Superior temporal gyrus (tissue), 1 donor: ENCODE measurements around the gene SMOC1.

Experiments used
- DNase-seq: peaks from one replicate; pipeline ENCODE4 v3.0.0-alpha.2; 2016; ENCODE audit errors: extremely low spot score

SMOC1 gene

DNA sequence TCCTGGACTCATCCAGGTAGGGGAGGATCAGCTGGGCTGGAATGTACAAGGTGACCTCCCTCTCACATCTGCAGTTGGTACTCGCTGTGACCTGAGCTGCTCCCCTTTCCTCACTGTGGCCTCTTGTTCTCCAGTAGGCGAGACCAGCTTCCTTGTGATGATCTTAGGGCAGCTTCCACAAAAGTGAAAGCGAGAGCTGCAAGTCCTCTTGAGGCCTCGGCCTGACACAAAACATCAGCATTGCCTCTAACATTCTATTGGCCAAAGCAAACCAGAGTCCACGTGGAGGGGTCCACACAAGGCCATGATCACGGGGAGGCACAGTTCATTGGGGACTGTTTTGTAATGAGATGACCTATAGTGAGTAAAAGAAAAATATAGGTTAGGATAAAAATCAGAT lies 127.5 kb downstream of the SMOC1 start:
- DNase-seq = no peak

DNA sequence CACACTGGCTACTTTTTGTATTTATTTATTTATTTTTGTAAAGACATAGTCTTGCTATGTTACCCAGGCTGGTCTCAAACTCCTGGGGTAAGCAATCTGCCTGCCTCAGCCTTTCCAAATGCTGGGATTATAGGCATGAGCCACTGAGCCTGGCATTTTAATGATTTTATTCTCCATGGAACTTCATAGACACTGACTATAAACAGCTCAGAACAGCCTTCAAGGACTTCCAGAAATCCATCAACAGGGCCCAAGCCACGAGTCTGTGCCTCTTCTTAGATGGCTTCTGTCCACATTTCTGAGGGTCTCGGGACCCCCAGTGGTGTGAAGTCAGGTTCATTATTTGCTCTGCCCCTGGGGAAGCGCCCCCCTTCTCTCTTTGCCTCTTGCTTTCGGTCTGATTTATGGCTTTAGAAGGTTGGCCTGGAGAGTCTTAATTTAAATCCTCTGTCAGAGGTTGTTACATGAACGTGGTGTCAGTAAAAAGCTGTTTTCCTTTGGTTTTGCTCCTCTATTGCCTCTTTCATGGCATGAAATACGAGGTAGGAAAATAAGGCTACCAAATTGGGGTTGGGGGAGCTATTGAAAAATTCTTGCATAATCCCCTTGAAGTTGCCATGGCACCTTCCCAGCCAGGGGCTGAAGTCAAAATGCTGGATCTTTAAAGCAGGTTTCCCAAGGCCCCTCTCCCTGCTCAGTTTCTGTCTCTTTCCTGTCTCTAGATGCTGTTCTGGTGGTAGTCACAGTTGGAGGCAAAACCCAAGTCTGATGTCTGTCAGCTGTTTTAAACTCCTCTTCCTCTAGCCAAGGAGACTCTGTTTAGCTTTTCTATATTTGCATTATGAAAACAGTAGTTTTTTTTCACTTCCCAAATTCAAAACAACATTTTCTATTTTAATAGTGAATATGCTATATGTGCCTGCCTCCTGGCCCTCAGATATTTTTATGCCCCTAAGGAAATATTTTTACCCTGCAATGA lies 129.4 kb downstream of the SMOC1 start:
- no peak for DNase-seq

DNA sequence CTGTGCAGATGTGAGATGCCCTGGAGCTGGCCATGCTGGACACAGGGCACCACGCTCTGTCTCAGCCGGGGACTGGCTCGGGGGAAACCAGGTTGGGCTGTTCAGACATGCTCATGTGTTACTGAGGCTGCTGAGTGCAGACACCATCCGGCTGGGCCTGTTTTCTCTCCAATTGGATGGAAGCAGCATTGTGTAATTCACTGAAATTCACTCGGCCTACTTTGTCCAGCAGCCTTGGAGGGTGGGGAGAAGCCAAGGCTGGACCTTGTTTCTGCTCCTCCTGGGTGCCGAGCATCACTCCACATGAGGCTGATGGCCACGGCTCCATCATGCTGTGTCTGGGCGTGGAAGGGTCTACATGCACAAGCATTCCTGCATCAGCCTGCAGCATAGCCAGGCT lies 130.7 kb downstream of the SMOC1 start:
- DNase-seq = no peak

DNA sequence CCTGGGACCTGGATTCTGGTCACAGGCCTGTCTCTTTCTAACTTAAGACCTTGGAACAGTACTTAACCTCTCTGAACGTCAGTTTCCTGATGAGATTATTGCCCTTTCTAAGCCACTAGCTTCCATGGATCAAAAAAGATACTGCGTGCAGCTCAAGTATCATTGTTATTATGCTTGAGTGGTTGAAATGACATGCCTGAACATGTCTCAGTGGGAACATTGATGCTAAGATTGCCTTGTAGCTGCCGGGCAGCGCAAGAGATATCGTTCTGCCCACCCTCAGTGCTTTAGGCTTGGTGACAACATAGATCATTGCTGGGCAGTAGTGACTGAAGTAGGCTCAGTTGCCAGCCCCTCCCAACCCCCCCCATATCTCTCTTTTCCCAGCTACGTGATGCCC lies 131.9 kb downstream of the SMOC1 start:
- no peak for DNase-seq

DNA sequence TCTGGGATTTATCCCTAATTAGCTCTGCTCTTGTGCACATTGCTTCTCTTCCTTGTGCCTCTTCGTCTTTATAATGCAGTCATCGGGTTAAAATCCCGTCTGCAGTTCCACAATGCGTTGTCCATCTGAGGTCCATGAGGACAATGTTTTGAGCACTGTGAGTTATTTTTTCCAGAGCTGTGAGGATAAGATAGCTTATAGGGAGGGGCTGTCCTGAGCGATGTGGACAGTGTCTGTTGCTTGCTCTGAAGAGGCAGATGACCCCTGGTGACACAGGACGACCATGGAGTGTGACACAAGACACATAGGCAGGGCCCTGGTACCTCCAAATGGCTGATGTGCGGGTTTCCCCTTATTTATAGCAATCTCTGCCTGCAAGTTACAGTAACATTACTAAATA lies 132.5 kb downstream of the SMOC1 start:
- DNase-seq = no peak

DNA sequence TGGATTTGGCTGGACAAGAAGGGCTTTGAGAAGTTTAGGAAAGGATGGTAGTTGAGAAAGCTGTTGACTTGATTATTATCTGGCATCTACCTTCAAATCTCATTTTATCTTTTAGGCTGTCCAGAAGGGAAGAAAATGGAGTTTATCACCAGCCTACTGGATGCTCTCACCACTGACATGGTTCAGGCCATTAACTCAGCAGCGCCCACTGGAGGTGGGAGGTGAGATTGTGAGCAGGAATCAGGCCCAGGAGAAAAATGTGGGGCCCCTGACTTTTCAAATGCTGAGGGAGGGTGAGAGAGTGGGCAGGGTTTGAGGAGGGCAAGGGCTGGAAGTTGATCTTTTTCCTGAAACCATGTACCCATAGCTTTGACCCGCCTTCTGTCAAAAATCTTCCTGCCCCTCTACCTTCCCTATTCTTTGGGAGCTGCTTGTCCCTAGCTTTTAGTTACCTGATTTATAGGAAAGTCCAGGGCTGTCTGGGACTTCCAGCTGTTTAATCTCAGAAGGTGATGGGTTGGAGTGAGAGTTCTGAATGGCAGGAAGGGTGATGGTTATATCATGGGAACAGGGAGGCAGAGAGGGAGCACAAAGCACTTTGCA lies 134.2 kb downstream of the SMOC1 start:
- peak; percentile 60 for DNase-seq

DNA sequence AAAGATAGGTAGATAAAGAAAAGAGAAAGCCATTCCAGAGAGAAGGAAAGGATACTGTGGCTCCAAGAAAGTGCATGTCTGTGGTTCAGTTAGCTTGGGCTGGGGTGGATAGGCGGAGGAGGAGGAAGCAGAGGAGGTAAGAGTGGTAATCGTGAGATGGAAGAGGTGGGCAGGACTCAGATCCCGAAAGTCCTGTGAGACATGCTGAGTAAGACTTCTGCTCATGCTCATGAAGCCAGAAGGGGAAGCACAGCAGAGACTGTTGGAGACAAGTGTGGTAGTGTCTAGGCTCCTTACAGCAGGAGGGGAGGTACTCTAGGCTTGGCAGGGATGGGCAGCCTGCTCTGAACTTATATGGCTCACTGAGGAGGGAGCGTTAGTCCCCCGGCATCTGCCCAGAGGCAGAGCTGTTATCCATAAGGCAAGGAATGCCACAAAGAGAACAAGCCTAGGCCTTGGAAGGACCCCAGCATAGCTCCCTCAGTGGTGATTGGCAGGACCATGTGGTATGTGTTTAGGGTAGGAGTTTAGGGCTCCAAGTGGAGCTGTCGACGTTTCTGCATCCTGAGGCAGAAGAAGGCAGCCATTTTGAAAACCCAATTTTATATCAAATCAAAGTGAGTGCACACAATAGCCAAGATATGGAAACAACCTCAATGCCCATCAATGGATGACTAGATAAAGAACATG lies 135.3 kb downstream of the SMOC1 start:
- no peak for DNase-seq

DNA sequence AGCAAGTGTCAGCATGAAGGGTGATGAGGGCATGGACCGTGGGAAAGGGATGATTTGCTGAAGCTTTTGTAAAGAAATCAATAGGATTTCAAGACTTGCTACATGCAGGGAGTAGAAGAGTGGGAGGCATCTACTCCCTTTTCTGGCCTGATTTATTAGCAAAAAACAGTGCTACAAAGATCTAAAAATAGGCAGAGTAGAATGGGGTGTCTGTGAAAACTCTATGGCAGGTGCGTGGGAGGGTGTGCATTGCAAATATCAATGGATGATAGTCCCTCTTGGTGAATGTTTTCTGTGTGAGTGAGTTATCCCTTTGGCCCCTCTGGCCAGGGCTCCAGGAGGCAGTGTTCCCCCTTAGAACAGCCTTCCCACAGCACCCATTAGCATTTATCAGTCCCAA lies 139.0 kb downstream of the SMOC1 start:
- no peak for DNase-seq

DNA sequence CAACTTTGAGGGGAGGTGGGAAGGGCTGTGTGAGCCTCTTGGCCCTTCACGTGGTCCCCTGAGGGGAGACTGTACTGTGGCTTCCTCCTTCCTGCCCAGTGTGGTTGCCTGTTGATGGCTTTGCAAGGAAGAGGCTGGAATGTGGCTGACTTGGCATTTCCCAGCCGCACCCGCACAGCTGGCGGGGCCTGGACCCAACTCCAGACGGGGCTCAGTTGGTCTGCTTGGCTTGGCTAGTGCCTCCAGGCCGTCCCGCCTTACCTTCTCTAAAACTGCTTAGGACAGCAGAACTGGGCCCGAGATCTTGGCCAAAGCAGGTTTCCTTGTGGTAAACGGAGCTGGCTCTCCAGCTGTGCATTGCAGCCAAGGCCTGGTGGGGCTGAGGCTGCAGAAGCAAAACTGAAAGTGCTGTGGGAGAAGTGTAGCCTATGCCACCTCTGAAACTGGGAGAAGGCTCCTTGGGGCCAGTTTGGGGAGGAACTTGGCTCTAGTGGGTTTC lies 139.5 kb downstream of the SMOC1 start:
- DNase-seq = peak; percentile 25

DNA sequence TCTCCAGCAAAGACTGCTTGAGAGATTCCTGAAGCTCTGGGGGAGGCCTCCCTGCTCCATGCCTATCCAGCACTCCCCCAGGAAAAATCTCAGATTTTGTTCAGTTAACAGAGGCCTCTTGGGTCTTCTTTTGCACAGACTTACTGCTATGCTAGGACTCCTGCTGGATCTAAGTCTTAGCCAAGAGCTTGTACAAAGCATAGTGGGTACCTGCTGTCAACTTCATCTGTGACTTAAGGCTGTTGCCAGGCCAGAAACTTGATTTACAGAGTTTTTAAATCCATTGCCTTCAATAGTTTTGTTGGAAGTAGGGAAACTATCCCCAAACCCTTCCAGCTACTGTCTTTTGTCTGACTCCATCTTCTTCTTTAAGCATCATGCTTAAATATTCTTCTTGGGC lies 140.5 kb downstream of the SMOC1 start:
- DNase-seq = no peak

DNA sequence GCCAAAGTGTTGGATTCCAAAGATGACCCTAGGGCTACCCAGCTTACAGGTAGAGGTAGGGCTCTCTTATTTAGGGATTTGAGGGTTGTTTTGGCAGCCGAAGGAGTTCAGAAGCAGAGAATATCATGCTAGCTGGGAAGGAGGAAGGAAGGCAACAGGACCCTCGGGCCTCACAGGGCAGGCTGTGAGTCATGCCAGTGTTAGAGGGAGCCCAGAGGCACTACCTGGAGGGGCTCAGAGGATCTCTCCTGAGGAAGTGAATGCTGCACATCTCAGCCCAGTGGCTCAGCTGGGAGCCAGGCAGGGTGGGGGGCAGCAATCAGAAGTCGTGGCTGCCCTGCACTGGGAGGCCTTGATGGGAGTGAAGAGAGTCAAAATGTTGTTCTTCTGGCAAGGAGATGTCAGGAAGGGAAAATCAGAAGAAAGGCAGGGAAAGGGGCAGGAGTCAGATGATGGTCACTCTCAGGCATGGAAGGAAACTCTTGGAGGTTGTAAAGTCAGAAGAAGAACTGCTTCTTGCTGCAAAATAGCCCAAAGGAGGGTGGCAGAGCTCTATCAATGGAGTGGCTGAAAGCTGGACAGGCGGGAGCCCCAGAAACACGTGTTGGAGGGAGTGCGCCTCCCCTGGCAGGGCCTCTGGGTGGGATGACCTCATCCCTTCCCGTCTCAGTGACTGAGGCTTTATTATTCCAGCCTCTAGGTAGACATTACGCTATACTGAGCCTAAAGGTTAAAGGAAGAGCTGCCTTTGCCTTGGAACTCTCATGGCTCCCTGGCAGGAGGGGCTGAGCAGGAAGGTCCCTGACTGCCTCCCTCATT lies 141.3 kb downstream of the SMOC1 start:
- DNase-seq = peak; percentile 67

DNA sequence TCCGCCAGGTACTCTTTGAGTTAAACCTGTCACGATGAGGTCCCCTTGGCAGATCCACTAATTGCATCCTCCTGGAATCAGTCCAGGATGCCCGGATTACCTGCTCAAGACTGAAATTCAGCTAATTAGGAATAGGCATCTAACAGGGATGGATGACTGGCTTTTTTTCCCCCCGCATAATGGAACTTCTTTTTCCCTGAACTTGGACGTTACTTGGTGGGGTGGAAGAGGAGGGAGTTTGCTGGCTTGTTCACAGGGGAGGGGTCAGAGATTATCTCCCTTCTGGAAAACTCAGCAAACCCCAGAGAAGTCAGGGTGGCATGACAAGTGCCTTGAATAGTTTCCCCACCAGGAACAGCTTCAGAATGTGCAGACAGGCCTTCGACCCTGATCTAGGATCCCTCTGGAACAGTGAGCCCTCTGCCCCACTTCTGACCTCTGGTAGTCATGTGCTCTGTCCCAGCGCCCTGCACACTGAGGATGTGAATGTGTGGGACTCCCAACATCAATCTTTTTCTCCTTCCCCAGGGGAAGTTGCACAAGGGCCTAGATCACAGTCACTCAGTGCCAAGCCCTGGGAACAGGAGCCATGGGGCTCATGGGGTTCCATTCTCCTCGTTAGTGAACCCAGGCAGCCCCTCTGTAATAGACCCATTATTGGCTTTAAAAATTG lies 142.5 kb downstream of the SMOC1 start:
- no peak for DNase-seq

DNA sequence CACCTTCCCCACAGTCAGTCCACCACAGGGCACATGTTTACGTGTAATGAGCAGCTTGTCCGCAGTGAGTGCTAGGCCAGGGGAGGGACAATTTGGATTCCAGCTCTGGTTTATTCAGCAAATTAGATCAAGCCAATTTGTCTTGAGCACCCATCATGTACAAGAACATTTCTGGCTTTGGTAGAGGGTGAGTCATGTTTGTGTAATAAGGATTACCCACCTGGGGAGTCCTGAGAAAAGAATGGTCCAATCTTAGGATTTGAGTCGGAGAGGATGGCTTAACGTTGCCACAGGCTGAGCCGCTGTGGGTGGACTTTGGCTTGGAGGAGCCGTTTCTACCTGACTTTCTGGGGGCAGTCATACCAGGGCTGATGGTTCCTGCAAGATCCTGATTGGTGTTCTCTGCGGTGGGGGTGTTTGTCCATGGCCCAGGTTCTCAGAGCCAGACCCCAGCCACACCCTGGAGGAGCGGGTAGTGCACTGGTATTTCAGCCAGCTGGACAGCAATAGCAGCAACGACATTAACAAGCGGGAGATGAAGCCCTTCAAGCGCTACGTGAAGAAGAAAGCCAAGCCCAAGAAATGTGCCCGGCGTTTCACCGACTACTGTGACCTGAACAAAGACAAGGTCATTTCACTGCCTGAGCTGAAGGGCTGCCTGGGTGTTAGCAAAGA lies 143.7 kb downstream of the SMOC1 start:
- no peak for DNase-seq

DNA sequence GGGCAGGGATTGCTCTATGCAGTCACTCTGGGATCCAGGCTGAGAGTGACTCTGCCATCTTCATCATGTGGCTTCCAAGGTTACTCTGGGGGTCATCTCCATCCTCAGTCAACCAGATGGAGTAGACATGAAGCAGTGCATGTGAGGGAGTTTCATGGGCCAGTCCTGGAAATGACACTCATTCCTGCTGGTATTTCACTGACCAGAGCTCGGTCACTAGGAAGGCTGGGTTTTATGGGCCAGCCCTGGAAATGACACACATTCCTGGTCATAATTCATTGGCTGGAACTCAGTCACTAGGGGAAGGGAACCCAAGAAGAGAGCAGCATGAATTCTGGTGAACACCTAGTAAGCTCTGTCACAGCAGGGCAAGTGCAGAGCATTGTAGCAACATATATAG lies 144.7 kb downstream of the SMOC1 start:
- DNase-seq = no peak

DNA sequence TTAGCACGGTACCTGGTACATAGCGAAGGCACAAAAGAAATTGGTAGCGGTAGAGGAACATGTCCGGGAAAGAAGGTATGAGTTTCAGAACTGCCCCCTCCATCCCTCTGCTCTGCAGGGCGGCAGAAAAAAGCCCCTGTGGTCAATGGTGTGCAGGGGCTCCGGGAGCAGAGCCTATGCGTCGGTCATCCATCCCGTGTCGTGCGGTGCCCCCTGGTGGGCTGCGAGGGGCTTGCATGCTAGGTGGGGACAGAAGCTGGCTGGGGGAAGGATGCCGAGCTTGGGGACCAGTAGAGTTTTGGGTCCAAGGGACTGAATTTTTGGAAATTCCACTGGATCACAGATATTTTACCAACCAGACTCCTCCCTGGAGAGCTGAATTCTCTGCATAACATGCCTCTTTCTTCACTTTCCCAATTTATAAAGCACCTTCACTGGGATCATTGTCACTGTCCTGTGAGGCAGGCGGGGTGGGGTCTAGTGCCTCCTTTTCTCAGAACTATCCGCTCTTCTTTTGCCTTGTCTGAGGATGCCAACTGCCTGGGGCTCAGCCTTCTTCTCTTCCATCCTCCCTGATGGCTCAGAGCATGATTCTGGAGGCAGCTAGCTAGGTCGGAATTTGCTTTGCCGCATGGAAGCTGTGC lies 148.7 kb downstream of the SMOC1 start:
- DNase-seq = peak; percentile 85

DNA sequence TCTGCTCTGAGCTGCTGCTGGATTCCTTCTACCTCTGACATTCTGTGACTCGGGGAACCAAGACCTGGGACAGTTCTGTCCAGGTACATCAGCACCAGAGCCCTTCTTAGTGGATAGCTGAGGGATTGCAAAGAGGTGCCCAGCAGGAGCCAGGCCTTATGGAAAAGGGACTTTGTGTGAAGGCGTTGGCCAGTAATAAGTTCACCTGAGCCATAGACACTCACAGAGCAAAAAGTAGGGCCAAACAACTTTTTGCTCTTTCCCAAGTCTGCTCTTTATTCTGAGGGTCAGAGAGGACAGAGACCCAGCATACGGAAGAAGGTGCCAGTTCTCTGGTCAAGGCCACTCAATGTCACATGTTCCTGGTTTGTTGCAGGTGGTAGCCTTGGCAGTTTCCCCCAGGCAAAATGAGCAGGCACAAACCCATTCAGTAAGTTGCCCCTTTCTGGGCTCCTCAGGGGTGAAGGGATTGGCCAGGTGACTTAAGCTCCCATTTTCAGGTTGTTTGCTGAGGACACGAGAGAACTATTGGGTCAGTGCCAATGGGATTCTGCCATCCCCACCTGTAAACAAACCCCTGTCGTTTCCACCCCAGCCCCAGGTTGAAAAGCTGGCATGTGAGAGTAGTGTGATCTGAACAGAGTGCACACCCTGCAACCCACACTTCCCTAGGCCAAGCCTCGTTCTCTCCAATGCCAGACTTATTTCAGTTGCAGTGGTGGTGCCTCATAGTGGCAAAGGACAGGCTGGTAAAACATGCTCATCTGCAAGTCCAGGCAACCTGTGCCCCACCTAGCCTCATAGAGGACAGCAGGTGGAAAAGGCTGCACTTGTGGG lies 150.3 kb downstream of the SMOC1 start:
- no peak for DNase-seq

DNA sequence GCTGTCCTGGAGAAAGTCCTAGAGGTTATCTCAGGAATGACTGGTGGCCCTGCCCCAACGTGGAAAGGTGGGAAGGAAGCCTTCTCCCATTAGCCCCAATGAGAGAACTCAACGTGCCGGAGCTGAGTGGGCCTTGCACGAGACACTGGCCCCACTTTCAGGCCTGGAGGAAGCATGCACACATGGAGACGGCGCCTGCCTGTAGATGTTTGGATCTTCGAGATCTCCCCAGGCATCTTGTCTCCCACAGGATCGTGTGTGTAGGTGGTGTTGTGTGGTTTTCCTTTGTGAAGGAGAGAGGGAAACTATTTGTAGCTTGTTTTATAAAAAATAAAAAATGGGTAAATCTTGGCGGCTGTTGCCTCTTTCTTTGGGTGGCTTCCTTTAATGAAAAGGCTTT lies 152.8 kb downstream of the SMOC1 start:
- DNase-seq = no peak

DNA sequence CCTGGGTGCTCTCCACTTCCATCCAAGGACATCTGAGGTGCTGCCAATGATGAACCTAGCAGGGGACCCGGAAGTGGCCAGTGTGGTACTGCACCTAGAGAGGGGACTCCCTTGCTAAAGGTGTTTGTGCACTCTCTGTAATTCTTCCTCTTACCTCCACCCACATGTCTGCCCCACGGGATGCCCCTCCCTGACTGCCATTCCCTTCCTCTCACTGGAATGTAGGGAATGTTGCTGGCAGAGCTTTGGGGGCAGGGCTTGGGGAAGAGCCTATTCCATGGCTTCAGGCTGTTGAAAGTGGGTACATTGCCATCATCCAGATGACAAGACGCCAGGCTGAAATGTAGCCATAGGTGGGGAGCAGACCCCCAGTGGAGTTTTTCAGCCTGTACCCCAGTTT lies 153.2 kb downstream of the SMOC1 start:
- no peak for DNase-seq

DNA sequence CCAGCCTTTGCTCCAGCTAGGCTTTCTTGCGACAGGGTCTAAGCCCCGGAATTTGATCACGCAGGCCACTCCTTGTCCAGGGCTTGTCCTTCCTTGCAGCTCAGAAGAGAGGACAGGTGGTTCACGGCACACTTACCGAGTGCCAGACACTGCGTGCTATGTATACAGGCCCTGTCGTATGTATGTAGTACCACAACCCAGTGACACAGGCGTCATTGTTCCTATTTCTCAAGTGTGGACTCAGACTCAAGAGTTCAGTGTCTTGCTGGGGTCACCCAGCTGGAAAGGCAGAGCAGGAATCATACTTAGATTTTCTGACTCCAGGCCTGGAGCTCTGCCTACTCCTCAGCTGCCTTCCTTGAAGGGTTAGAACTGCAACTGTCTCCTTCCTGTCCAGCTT lies 153.9 kb downstream of the SMOC1 start:
- no peak for DNase-seq
